Gastrocnemius medialis (tissue), 4 donors: ENCODE results near the gene CMTM2. TPM values are rescaled to one million over a fixed set of nuclear protein-coding genes. Genes with fewer than 3 reads are reported as not detected.

Source experiments
- ATAC-seq, 2 donors: fragments of 150-250 bp; one replicate each; pipeline ENCODE4 v1.9.1; 2016
- DNase-seq, 2 donors: peaks; one replicate each; pipeline ENCODE4 v3.0.0-alpha.2; 2019
- H3K27ac ChIP-seq, 4 donors: fragments of 200-600 bp; sonication (generic); 1 replicate in 1 of 4; 2 replicates in 3 of 4; pipeline ENCODE4 v1.5.1; 2016 to 2018; ENCODE audit warnings: mild to moderate bottlenecking in 2 of 4, moderate library complexity in 1 of 4
- H3K27me3 ChIP-seq, 3 donors: fragments of 200-600 bp; sonication (generic) in 2 of 3; 1 replicate in 1 of 3; 2 replicates in 2 of 3; pipeline versions ENCODE4 v1.5.1 to v1.6.0; 2016 to 2019; ENCODE audit warnings: mild to moderate bottlenecking in 1 of 3, moderate library complexity in 1 of 3
- H3K36me3 ChIP-seq, 2 donors: fragments of 200-600 bp; sonication (generic) in 1 of 2; one replicate each; pipeline ENCODE4 v1.5.1; 2017 to 2018
- H3K4me1 ChIP-seq, 2 donors: fragments of 200-600 bp; sonication (generic) in 1 of 2; one replicate each; pipeline ENCODE4 v1.5.1; 2016 to 2017; ENCODE audit warnings: mild to moderate bottlenecking in 2 of 2
- H3K4me3 ChIP-seq, 4 donors: fragments of 200-600 bp; sonication (generic) in 3 of 4; 1 replicate in 1 of 4; 2 replicates in 3 of 4; pipeline ENCODE4 v1.5.1; 2016 to 2019; ENCODE audit warnings: mild to moderate bottlenecking in 2 of 4
- H3K9me3 ChIP-seq, 3 donors: fragments of 200-600 bp; sonication (generic) in 2 of 3; 1 replicate in 1 of 3; 2 replicates in 2 of 3; pipeline ENCODE4 v1.5.1; 2016 to 2019
- CTCF ChIP-seq, 5 experiments: fragments of 450-650 bp in 3 of 5; fragments of 200-600 bp in 2 of 5; sonication (generic) in 2 of 5; IDR thresholded peaks in 4 of 5; conservative IDR thresholded peaks in 1 of 5; 1 replicate in 4 of 5; 2 replicates in 1 of 5; pipeline ENCODE4 v1.5.1; 2016 to 2019; ENCODE audit warnings: antibody characterized with exemption in 5 of 5, mild to moderate bottlenecking in 3 of 5, moderate library complexity in 3 of 5
- POLR2A ChIP-seq, 2 donors: fragments of 450-650 bp; IDR thresholded peaks; one replicate each; pipeline ENCODE4 v1.6.1; 2017; ENCODE audit warnings: antibody characterized with exemption in 2 of 2, mild to moderate bottlenecking in 2 of 2, moderate library complexity in 2 of 2
- in situ Hi-C, 4 donors: fragments of 200-750 bp; cut with MboI; loops; one replicate each; pipeline versions ENCODE4 v1.15.0 to v1.8.0; 2017; ENCODE audit warnings: low sequenced_read_pairs in 4 of 4
- intact Hi-C: fragments of 100-400 bp; cut with DNase I; formaldehyde crosslinking; loops from one replicate; pipeline ENCODE4 v1.15.1; 2023; ENCODE audit warnings: low total_unique reads
- total RNA-seq, 4 donors: library from RNA; depleted of rRNA; stranded (reverse); fragments of >200 nt; gene quantifications; one replicate each; pipeline versions ENCODE4 v1.1.0 to v1.2.3, GENCODE V29; 2016

CMTM2 gene
- total RNA-seq, 4 donors from 2014 or later: not detected

GRCh38 chr16:66612422-66612821, 33.2 kb downstream of the CMTM2 start:
- H3K4me1 ChIP-seq: peaks cover 7 to 8% of the 10 kb centered on the region in 2 donors
- no peaks in the 10 kb centered on the region for H3K9me3 ChIP-seq
- no peaks in the 10 kb centered on the region for H3K27me3 ChIP-seq
- DNase-seq (no peak), ATAC-seq (no peak)
- TF ChIP-seq POLR2A (IDR thresholded peaks at IDR 0.05) (no peak), CTCF (IDR thresholded peaks at IDR 0.05 in 4 of 5, conservative IDR thresholded peaks at IDR 0.05 in 1 of 5) (no peak)
- in situ Hi-C loops: loop anchor here in 1 of 4 donors (25.0 kb wide), 1 partner anchor 250 kb away; no protein-coding TSS in a partner anchor
- intact Hi-C loops: no loop called here
- H3K27ac ChIP-seq: no peak overlapping the region
- H3K4me3 ChIP-seq: no peak overlapping the region
- no peaks in the 10 kb centered on the region for H3K36me3 ChIP-seq

- Histone ChIP-seq H3K9me3 (no peaks in the 10 kb centered on the region), H3K27me3 (no peaks in the 10 kb centered on the region), H3K4me3 (no peak overlapping the region), H3K4me1 (peaks cover 11 to 16% of the 10 kb centered on the region in 2 donors), H3K27ac (no peak overlapping the region), H3K36me3 (no peaks in the 10 kb centered on the region)
- intact Hi-C loops (no loop called here), in situ Hi-C loops (loop anchor here in 1 of 4 donors (25.0 kb wide), 1 partner anchor 248 kb away; no protein-coding TSS in a partner anchor)
- TF ChIP-seq POLR2A (IDR thresholded peaks at IDR 0.05) (no peak), CTCF (IDR thresholded peaks at IDR 0.05 in 4 of 5, conservative IDR thresholded peaks at IDR 0.05 in 1 of 5) (no peak)
- DNase-seq (no peak), ATAC-seq (no peak)
These were observed 35.0 kb downstream of the CMTM2 start for GRCh38 chr16:66614161-66614802.

GRCh38 chr16:66616169-66616568, 36.9 kb downstream of the CMTM2 start:
- DNase-seq (no peak), ATAC-seq (no peak)
- no peaks in the 10 kb centered on the region for H3K36me3 ChIP-seq
- in situ Hi-C loops: loop anchor here in 1 of 4 donors (25.0 kb wide), 1 partner anchor 246 kb away; no protein-coding TSS in a partner anchor
- H3K9me3 ChIP-seq: no peaks in the 10 kb centered on the region
- no peaks in the 10 kb centered on the region for H3K27me3 ChIP-seq
- TF ChIP-seq CTCF (IDR thresholded peaks at IDR 0.05 in 4 of 5, conservative IDR thresholded peaks at IDR 0.05 in 1 of 5) (no peak), POLR2A (IDR thresholded peaks at IDR 0.05) (no peak)
- H3K4me1 ChIP-seq: peaks cover 22 to 28% of the 10 kb centered on the region in 2 donors
- H3K27ac ChIP-seq: no peak overlapping the region
- intact Hi-C loops: no loop called here
- H3K4me3 ChIP-seq: no peak overlapping the region

- no peak overlapping the region for H3K4me3 ChIP-seq
- in situ Hi-C loops (loop anchor here in 1 of 4 donors (25.0 kb wide), 1 partner anchor 246 kb away; no protein-coding TSS in a partner anchor), intact Hi-C loops (no loop called here)
- H3K27me3 ChIP-seq: no peaks in the 10 kb centered on the region
- TF ChIP-seq POLR2A (IDR thresholded peaks at IDR 0.05) (no peak), CTCF (IDR thresholded peaks at IDR 0.05 in 4 of 5, conservative IDR thresholded peaks at IDR 0.05 in 1 of 5) (no peak)
- ATAC-seq (no peak), DNase-seq (no peak)
- no peaks in the 10 kb centered on the region for H3K9me3 ChIP-seq
- H3K27ac ChIP-seq: no peak overlapping the region
- no peaks in the 10 kb centered on the region for H3K36me3 ChIP-seq
- peaks cover 22 to 28% of the 10 kb centered on the region in 2 donors for H3K4me1 ChIP-seq
These were observed 37.3 kb downstream of the CMTM2 start for GRCh38 chr16:66616592-66616991.
